CD4-positive, alpha-beta memory T cell (primary cell): ENCODE measurements around the gene DTL. TPM values are rescaled to one million over a fixed set of nuclear protein-coding genes. Genes with fewer than 3 reads are reported as not detected.

ENCODE experiments used
- CTCF ChIA-PET: fragments of 350-600 bp; sonication (Branson Sonifier 250); formaldehyde crosslinking; loops from one replicate; lab custom pipeline; 2021; ENCODE audit warnings: inconsistent platforms; ENCODE audit not compliant: partially characterized antibody; lab: Charles Lee
- POLR2A ChIA-PET: fragments of 350-600 bp; sonication (Branson Sonifier 250); formaldehyde crosslinking; loops from one replicate; lab custom pipeline; 2021; ENCODE audit not compliant: partially characterized antibody; lab: Charles Lee
- DNase-seq, 5 donors: peaks; one replicate each; pipeline versions ENCODE4 v3.0.0 to v3.0.0-alpha.2; 2020 to 2022; ENCODE audit warnings: mixed read lengths in 1 of 5
- H3K27ac ChIP-seq: one replicate; pipeline ENCODE4 v1.7.0; 2013; ENCODE audit warnings: low read depth, low read length
- H3K27me3 ChIP-seq: 2 replicates; pipeline ENCODE4 v1.7.0; 2013; ENCODE audit warnings: mild to moderate bottlenecking, low read length, moderate library complexity; ENCODE audit not compliant: insufficient read depth
- H3K36me3 ChIP-seq: 2 replicates; pipeline ENCODE4 v1.7.0; 2013; ENCODE audit warnings: mild to moderate bottlenecking, low read length, moderate library complexity; ENCODE audit not compliant: insufficient read depth
- H3K4me1 ChIP-seq: 2 replicates; pipeline ENCODE4 v1.7.0; 2013; ENCODE audit warnings: mild to moderate bottlenecking, low read length, moderate library complexity; ENCODE audit not compliant: insufficient read depth
- H3K4me3 ChIP-seq, 2 donors: one replicate each; pipeline ENCODE4 v1.7.0; 2013; ENCODE audit warnings: low read length in 2 of 2, mild to moderate bottlenecking in 1 of 2
- H3K9me3 ChIP-seq, 2 donors: one replicate each; pipeline ENCODE4 v1.7.0; 2013; ENCODE audit warnings: low read length in 2 of 2, control low read depth in 1 of 2; ENCODE audit not compliant: control insufficient read depth in 1 of 2
- H3K27ac Mint-ChIP-seq, 7 donors: one replicate each; pipeline ENCODE4 v1.8.0; 2020 to 2021; ENCODE audit warnings: mixed read lengths in 7 of 7, mild to moderate bottlenecking in 6 of 7, inconsistent platforms in 3 of 7, moderate library complexity in 3 of 7
- H3K27me3 Mint-ChIP-seq, 2 donors: one replicate each; pipeline ENCODE4 v1.8.0; 2020 to 2021; ENCODE audit warnings: mixed read lengths in 2 of 2
- H3K36me3 Mint-ChIP-seq, 2 donors: one replicate each; pipeline ENCODE4 v1.8.0; 2020 to 2021; ENCODE audit warnings: mixed read lengths in 2 of 2, inconsistent platforms in 1 of 2, mild to moderate bottlenecking in 1 of 2
- H3K4me1 Mint-ChIP-seq, 4 donors: one replicate each; pipeline ENCODE4 v1.8.0; 2020 to 2021; ENCODE audit warnings: mixed read lengths in 4 of 4, mild to moderate bottlenecking in 1 of 4
- H3K4me3 Mint-ChIP-seq, 8 donors: one replicate each; pipeline ENCODE4 v1.8.0; 2020 to 2021; ENCODE audit warnings: mixed read lengths in 8 of 8, mild to moderate bottlenecking in 7 of 8, moderate library complexity in 6 of 8, inconsistent platforms in 3 of 8
- H3K9me3 Mint-ChIP-seq, 8 donors: one replicate each; pipeline ENCODE4 v1.8.0; 2020 to 2021; ENCODE audit warnings: mixed read lengths in 8 of 8, mild to moderate bottlenecking in 5 of 8, inconsistent platforms in 3 of 8, moderate library complexity in 1 of 8
- intact Hi-C: fragments of 100-400 bp; cut with micrococcal nuclease; formaldehyde crosslinking; loops from one replicate; pipeline ENCODE4 v1.15.1; 2023
- polyA plus RNA-seq, 2 donors: library from polyadenylated mRNA; unstranded; fragments of 300-500 nt; fragmentation: Illumina TruSeq; gene quantifications; one replicate each; pipeline ENCODE4 v1.2.3, GENCODE V29; 2021
- total RNA-seq, 2 experiments: library from RNA; stranded (reverse); gene quantifications; one replicate each; pipeline ENCODE4 v1.2.3, GENCODE V29; 2021

DTL gene
- total and polyA plus RNA-seq, 4 experiments from 2014 or later, result 0.06 to 0.15 (median 0.09) TPM; not detected in 1

DNA sequence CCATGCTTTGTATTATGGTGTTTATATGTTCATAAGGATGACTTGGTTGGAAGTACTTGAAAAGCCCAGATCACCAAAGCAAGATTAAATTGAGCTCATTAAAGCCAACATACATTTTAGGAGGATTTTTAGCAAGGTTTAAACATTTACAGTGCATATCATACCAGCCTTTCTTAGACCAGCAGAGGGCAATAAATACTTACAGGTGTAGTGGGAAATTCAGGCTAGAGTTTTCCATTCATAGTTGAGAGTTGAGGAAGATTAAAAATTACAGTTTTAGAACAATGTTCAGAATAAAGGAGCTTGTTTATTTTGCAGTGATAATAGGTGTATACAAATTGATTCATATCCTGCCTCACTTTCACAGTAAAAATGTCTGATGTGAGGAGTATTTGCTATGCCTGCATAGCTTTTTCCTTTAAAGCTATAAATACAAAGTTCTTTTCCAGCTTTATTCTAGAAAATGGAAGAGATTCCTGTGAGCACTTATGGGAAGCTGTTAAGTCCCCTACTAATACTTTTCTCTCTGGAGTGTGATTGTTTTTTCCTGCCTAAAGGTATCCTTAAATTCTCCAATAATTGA lies 35.3 kb downstream of the DTL start:
- intact Hi-C loops, result loop anchor here (1.0 kb wide), 4 partner anchors 220 to 391 kb away; no protein-coding TSS in a partner anchor
- Histone ChIP-seq H3K36me3 (no peaks in the 10 kb centered on the region), H3K9me3 (no peaks in the 10 kb centered on the region), H3K27me3 (no peaks in the 10 kb centered on the region), H3K4me3 (no peak overlapping the region), H3K4me1 (no peaks in the 10 kb centered on the region), H3K27ac (no peak overlapping the region)
- H3K4me1 Mint-ChIP-seq, result peaks cover 0 to 3% (median 1%) of the 10 kb centered on the region in 4 donors
- H3K27me3 Mint-ChIP-seq, result no peaks in the 10 kb centered on the region
- DNase-seq, result peak in 4 of 5 donors; percentile 49 to 55 (median 52)
- no peak overlapping the region for H3K27ac Mint-ChIP-seq
- H3K4me3 Mint-ChIP-seq, result no peak overlapping the region
- no peaks in the 10 kb centered on the region for H3K36me3 Mint-ChIP-seq
- H3K9me3 Mint-ChIP-seq, result no peaks in the 10 kb centered on the region
- ChIA-PET POLR2A (interaction anchor here (0.6 to 2.3 kb wide), 9 partner anchors 35 to 390 kb away, joined by 3 to 21 read pairs (median 7); partner anchors contain the start of genes DTL, INTS7 and PPP2R5A), CTCF (interaction anchor here (0.6 to 5.6 kb wide), 70 partner anchors 8 to 408 kb away, joined by 3 to 404 read pairs (median 6); partner anchors contain the start of genes DTL, INTS7, NENF and PPP2R5A)

DNA sequence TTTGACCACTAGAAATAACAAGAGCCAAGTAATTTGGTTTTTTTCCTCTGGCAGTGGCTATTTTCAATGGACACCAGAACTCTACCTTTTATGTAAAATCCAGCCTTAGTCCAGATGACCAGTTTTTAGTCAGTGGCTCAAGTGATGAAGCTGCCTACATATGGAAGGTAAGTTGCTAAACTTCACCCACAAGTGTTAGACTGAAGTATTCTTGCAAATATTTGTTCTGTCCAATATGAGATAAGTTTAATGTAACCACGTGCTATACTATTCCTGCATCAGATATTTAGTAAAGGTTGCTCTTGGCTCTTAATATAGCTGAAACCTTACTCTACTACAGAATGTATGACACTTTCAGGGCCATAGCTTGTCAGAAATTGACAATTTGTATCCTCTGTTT lies 36.5 kb downstream of the DTL start:
- H3K36me3 Mint-ChIP-seq, result no peaks in the 10 kb centered on the region
- Histone ChIP-seq H3K27me3 (no peaks in the 10 kb centered on the region), H3K4me3 (no peak overlapping the region), H3K27ac (no peak overlapping the region), H3K36me3 (no peaks in the 10 kb centered on the region), H3K9me3 (no peaks in the 10 kb centered on the region), H3K4me1 (no peaks in the 10 kb centered on the region)
- H3K9me3 Mint-ChIP-seq, result no peaks in the 10 kb centered on the region
- no peak overlapping the region for H3K27ac Mint-ChIP-seq
- H3K4me3 Mint-ChIP-seq, result no peak overlapping the region
- H3K4me1 Mint-ChIP-seq, result peaks cover 0 to 3% (median 1%) of the 10 kb centered on the region in 4 donors
- CTCF ChIA-PET, result interaction anchor here (1.4 to 5.6 kb wide), 20 partner anchors 9 to 391 kb away, joined by 3 to 404 read pairs (median 16); partner anchors contain the start of genes DTL, INTS7 and PPP2R5A
- H3K27me3 Mint-ChIP-seq, result no peaks in the 10 kb centered on the region
- no peak for DNase-seq
- intact Hi-C loops, result no loop called here
- POLR2A ChIA-PET, result interaction anchor here (1.1 to 1.6 kb wide), 4 partner anchors 214 to 392 kb away, joined by 3 to 10 read pairs (median 4); partner anchors contain the start of gene PPP2R5A

DNA sequence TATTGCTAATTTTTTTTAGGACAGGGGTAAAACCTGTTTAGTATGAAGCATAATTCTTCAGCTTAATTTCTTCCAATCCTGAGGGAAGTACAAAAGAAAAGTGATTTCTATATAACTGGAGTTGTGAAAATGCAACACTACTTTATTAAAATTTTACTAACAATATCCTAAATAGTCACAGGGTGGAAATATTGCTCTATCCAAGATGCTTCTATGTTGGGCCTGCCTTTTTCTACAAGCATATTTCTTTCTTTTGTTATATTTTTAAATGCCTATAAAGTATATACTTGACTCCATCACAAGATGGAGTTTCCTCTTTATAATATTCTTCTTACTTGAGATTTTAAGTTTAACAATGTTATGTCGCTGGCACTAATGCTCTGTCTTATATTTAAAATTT lies 37.9 kb downstream of the DTL start:
- H3K27me3 ChIP-seq, result no peaks in the 10 kb centered on the region
- no peaks in the 10 kb centered on the region for H3K4me1 ChIP-seq
- no peaks in the 10 kb centered on the region for H3K36me3 ChIP-seq
- ChIA-PET CTCF (interaction anchor here (0.9 to 5.6 kb wide), 8 partner anchors 13 to 393 kb away, joined by 3 to 404 read pairs (median 19); partner anchors contain the start of genes DTL and INTS7), POLR2A (interaction anchor here (1.6 kb wide), 1 partner anchor 212 kb away, joined by 4 read pairs; the partner anchor contains the start of gene PPP2R5A)
- Mint-ChIP-seq H3K9me3 (no peaks in the 10 kb centered on the region), H3K27me3 (no peaks in the 10 kb centered on the region), H3K4me3 (no peak overlapping the region), H3K27ac (no peak overlapping the region), H3K4me1 (peaks cover 0 to 3% (median 1%) of the 10 kb centered on the region in 4 donors), H3K36me3 (no peaks in the 10 kb centered on the region)
- H3K4me3 ChIP-seq, result no peak overlapping the region
- intact Hi-C loops, result no loop called here
- H3K9me3 ChIP-seq, result no peaks in the 10 kb centered on the region
- DNase-seq, result no peak
- H3K27ac ChIP-seq, result no peak overlapping the region

DNA sequence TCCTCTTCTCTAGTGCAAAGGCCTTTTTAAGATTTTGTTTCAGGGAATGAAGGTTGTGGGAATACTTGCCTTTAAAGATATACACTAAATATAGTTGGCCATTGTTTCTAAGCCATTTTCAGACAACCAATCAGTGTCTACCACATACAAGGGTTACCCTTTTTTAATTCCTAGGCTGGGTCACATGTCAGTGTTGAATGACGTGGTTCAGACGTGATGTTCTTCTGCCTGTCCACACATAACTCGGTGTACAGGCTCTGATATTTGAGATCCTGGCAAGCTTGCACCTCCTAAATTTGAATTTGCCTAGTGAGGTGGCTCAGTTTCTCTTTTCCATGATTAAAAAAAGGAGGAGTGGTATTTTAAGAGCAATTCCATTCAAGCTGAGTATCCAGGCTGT lies 38.8 kb downstream of the DTL start:
- no peak overlapping the region for H3K4me3 Mint-ChIP-seq
- no peaks in the 10 kb centered on the region for H3K9me3 Mint-ChIP-seq
- Histone ChIP-seq H3K27ac (no peak overlapping the region), H3K9me3 (no peaks in the 10 kb centered on the region), H3K4me1 (no peaks in the 10 kb centered on the region), H3K36me3 (no peaks in the 10 kb centered on the region), H3K27me3 (no peaks in the 10 kb centered on the region), H3K4me3 (no peak overlapping the region)
- peaks cover 0 to 3% (median 1%) of the 10 kb centered on the region in 4 donors for H3K4me1 Mint-ChIP-seq
- no peaks in the 10 kb centered on the region for H3K27me3 Mint-ChIP-seq
- ChIA-PET POLR2A (no interaction called here), CTCF (interaction anchor here (1.4 kb wide), 1 partner anchor 217 kb away, joined by 7 read pairs; no protein-coding TSS in a partner anchor)
- DNase-seq, result no peak
- intact Hi-C loops, result no loop called here
- no peak overlapping the region for H3K27ac Mint-ChIP-seq
- no peaks in the 10 kb centered on the region for H3K36me3 Mint-ChIP-seq

DNA sequence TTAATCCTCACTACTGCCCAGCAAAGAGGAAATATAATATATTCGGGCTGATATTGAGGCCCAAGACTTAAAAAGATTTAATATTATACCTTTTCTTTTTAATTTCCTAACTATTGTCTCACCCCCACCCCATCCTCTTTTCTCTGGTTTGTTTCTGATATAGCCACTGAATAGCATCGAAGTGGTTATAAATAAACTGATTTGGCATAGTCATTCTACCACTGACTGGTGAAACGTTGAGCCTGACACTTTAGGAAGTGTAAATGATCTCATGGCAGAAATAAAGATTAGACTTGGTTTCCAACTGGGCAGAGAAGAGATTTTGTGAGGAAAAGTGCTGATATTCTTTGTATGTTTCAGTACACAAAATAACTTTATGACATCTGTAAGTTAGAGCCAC lies 39.3 kb downstream of the DTL start:
- DNase-seq, result no peak
- Mint-ChIP-seq H3K4me3 (no peak overlapping the region), H3K27me3 (no peaks in the 10 kb centered on the region), H3K9me3 (no peaks in the 10 kb centered on the region), H3K36me3 (no peaks in the 10 kb centered on the region), H3K27ac (no peak overlapping the region), H3K4me1 (peaks cover 0 to 3% (median 1%) of the 10 kb centered on the region in 4 donors)
- Histone ChIP-seq H3K4me3 (no peak overlapping the region), H3K9me3 (no peaks in the 10 kb centered on the region), H3K4me1 (no peaks in the 10 kb centered on the region), H3K27me3 (no peaks in the 10 kb centered on the region), H3K36me3 (no peaks in the 10 kb centered on the region), H3K27ac (no peak overlapping the region)
- intact Hi-C loops, result no loop called here
- CTCF ChIA-PET, result interaction anchor here (1.4 kb wide), 1 partner anchor 216 kb away, joined by 7 read pairs; no protein-coding TSS in a partner anchor
- POLR2A ChIA-PET, result interaction anchor here (0.7 kb wide), 1 partner anchor 181 kb away, joined by 3 read pairs; no protein-coding TSS in a partner anchor

DNA sequence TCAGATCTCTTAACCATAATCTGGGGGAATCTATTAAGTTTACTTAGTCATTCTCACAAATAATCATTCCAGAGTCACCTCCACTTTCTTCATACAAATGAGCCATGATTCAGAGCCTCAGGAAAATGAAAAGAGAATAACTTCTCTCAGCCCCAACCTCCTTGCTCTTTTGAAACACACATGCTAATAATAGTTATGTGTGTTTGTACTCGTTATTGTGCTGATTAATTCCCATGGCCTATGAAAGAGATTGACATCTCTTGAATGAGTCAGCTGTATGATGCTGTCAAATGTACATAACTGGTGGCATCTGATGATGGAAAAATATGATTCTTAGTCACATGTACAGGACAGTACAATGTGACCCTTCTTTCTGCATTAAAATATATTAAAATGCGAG lies 41.5 kb downstream of the DTL start:
- DNase-seq, result no peak
- ChIA-PET CTCF (interaction anchor here (1.3 to 2.6 kb wide), 3 partner anchors 14 to 379 kb away, joined by 3 to 14 read pairs (median 4); no protein-coding TSS in a partner anchor), POLR2A (interaction anchor here (0.6 to 1.2 kb wide), 2 partner anchors 207 to 213 kb away, joined by 3 read pairs; no protein-coding TSS in a partner anchor)
- Mint-ChIP-seq H3K36me3 (no peaks in the 10 kb centered on the region), H3K4me1 (no peaks in the 10 kb centered on the region), H3K27ac (no peak overlapping the region), H3K27me3 (no peaks in the 10 kb centered on the region), H3K9me3 (no peaks in the 10 kb centered on the region), H3K4me3 (no peak overlapping the region)
- H3K36me3 ChIP-seq, result no peaks in the 10 kb centered on the region
- H3K27me3 ChIP-seq, result no peaks in the 10 kb centered on the region
- H3K27ac ChIP-seq, result no peak overlapping the region
- no peaks in the 10 kb centered on the region for H3K9me3 ChIP-seq
- H3K4me1 ChIP-seq, result no peaks in the 10 kb centered on the region
- intact Hi-C loops, result no loop called here
- H3K4me3 ChIP-seq, result no peak overlapping the region

DNA sequence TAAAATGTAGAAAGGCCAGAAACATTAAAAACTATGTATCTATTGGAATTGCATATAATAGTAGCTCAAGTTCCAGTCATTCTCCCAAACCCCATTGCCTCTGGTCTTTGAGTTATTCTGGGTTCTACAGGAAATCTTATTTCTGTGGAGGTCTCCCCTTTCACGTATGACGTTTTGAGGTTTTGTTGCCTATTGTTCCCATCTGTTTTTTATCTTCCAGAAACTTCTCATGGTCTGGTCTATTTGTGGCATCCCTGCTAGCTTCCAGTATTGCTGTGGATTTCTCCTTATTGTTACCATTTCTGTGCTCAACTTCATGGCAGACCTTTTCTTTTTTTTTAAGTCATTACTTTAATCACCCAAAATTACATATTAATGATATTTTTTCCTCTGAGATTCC lies 43.3 kb downstream of the DTL start:
- CTCF ChIA-PET, result interaction anchor here (1.7 to 5.1 kb wide), 2 partner anchors 8 to 15 kb away, joined by 5 to 32 read pairs; no protein-coding TSS in a partner anchor
- H3K27me3 Mint-ChIP-seq, result no peaks in the 10 kb centered on the region

More for the DNA sequence above, 43.3 kb downstream of the DTL start:
- Histone ChIP-seq H3K9me3 (no peaks in the 10 kb centered on the region), H3K27ac (no peak overlapping the region), H3K4me1 (no peaks in the 10 kb centered on the region), H3K4me3 (no peak overlapping the region), H3K27me3 (no peaks in the 10 kb centered on the region), H3K36me3 (no peaks in the 10 kb centered on the region)
- no peak overlapping the region for H3K4me3 Mint-ChIP-seq
- intact Hi-C loops, result no loop called here
- no peaks in the 10 kb centered on the region for H3K9me3 Mint-ChIP-seq
- H3K27ac Mint-ChIP-seq, result no peak overlapping the region
- no peak for DNase-seq
- POLR2A ChIA-PET, result interaction anchor here (0.6 kb wide), 1 partner anchor 223 kb away, joined by 3 read pairs; no protein-coding TSS in a partner anchor
- H3K4me1 Mint-ChIP-seq, result no peaks in the 10 kb centered on the region
- no peaks in the 10 kb centered on the region for H3K36me3 Mint-ChIP-seq
